Vagina (tissue), 2 donors: ENCODE measurements around the gene RGS6. TPM values are rescaled to one million over a fixed set of nuclear protein-coding genes. Genes with fewer than 3 reads are reported as not detected.

Experiments used
- DNase-seq, 2 donors: peaks; one replicate each; pipeline ENCODE4 v3.0.0-alpha.2; 2017; ENCODE audit errors: extremely low spot score in 2 of 2
- H3K27ac ChIP-seq: fragments of 200-600 bp; sonication (generic); one replicate; pipeline ENCODE4 v1.5.1; 2019
- H3K27me3 ChIP-seq: fragments of 200-600 bp; sonication (generic); one replicate; pipeline ENCODE4 v1.5.1; 2019
- H3K36me3 ChIP-seq, 2 donors: fragments of 200-600 bp; sonication (generic); one replicate each; pipeline ENCODE4 v1.5.1; 2017 to 2019
- H3K4me1 ChIP-seq: fragments of 200-600 bp; sonication (generic); one replicate; pipeline ENCODE4 v1.5.1; 2019
- H3K4me3 ChIP-seq, 2 donors: fragments of 200-600 bp; sonication (generic); 1 replicate in 1 of 2; 2 replicates in 1 of 2; pipeline ENCODE4 v1.5.1; 2016 to 2019
- H3K9me3 ChIP-seq: fragments of 200-600 bp; sonication (generic); one replicate; pipeline ENCODE4 v1.5.1; 2019
- POLR2A ChIP-seq, 2 donors: fragments of 450-650 bp; IDR thresholded peaks; one replicate each; pipeline ENCODE4 v1.6.1; 2017; ENCODE audit warnings: antibody characterized with exemption in 2 of 2, mild to moderate bottlenecking in 2 of 2, moderate library complexity in 2 of 2
- POLR2AphosphoS5 ChIP-seq, 2 donors: sonication (generic); formaldehyde crosslinking; IDR thresholded peaks; one replicate each; pipeline ENCODE4 v1.9.0; 2017; ENCODE audit warnings: antibody characterized with exemption in 2 of 2, mild to moderate bottlenecking in 2 of 2, low read depth in 1 of 2; ENCODE audit not compliant: insufficient read depth in 1 of 2
- intact Hi-C: fragments of 100-400 bp; cut with DNase I; formaldehyde crosslinking; loops from one replicate; pipeline ENCODE4 v1.15.1; 2023
- total RNA-seq: library from RNA; depleted of rRNA; stranded (reverse); fragments of >200 nt; gene quantifications from one replicate; pipeline ENCODE4 v1.2.3, GENCODE V29; 2016
- TF ChIP-seq, protein P1 (sequence below), 3 experiments: fragments of 450-650 bp in 2 of 3; fragments of 200-600 bp in 1 of 3; sonication (generic) in 1 of 3; IDR thresholded peaks; one replicate each; pipeline ENCODE4 v1.5.1; 2017 to 2019; ENCODE audit warnings: antibody characterized with exemption in 3 of 3, mild to moderate bottlenecking in 2 of 3, moderate library complexity in 2 of 3

Gene RGS6
- total RNA-seq, 1 donor from 2014 or later = 2.0 TPM

DNA sequence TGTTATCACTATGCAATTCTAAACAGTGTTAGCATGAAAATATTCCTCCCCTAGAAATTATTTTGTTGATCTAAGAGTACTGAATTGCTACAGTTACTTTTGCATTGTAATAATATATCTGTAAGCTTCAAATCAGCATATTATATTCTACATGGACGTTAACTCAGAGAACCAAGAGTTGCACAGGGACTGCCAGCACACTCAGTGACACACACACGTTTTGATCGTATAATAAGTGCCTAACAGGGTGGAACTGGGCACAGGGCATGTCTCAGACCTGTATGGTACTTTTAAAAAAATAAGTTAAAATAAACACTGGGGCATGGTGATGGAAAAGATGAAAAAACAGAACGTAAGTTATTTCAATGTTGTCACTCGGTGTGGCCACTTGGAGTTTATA, 451.6 kb downstream of the RGS6 start:
- H3K27me3 ChIP-seq = no peaks in the 10 kb centered on the region
- no peak overlapping the region for H3K4me3 ChIP-seq
- no peak for DNase-seq
- H3K27ac ChIP-seq = no peak overlapping the region
- TF ChIP-seq POLR2A (IDR thresholded peaks at IDR 0.05) = no peak
- H3K4me1 ChIP-seq = no peaks in the 10 kb centered on the region
- intact Hi-C loops = no loop called here
- H3K9me3 ChIP-seq = no peaks in the 10 kb centered on the region
- no peaks in the 10 kb centered on the region for H3K36me3 ChIP-seq

DNA sequence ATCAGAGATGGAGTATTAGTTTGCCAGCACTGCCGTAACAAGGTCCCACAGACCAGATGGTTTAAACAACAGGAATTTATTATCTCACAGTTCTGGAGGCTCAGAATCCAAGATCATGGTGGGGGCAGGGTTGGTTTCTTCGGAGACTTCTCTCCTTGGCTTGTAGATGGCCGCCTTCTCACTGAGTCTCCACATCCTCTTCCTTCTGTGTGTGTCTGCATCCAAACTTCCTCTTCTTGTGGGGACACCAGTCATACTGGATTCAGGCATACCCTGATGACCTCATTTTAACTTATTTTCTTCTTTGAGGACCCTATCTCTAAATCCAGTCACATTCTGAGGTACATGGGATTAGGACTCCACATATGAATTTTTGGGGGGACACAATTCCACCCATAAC, 455.5 kb downstream of the RGS6 start:
- H3K27me3 ChIP-seq = no peaks in the 10 kb centered on the region
- no peak overlapping the region for H3K4me3 ChIP-seq
- DNase-seq = no peak
- H3K27ac ChIP-seq = no peak overlapping the region
- TF ChIP-seq, protein P1, sequence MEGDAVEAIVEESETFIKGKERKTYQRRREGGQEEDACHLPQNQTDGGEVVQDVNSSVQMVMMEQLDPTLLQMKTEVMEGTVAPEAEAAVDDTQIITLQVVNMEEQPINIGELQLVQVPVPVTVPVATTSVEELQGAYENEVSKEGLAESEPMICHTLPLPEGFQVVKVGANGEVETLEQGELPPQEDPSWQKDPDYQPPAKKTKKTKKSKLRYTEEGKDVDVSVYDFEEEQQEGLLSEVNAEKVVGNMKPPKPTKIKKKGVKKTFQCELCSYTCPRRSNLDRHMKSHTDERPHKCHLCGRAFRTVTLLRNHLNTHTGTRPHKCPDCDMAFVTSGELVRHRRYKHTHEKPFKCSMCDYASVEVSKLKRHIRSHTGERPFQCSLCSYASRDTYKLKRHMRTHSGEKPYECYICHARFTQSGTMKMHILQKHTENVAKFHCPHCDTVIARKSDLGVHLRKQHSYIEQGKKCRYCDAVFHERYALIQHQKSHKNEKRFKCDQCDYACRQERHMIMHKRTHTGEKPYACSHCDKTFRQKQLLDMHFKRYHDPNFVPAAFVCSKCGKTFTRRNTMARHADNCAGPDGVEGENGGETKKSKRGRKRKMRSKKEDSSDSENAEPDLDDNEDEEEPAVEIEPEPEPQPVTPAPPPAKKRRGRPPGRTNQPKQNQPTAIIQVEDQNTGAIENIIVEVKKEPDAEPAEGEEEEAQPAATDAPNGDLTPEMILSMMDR (IDR thresholded peaks at IDR 0.05) = no peak
- TF ChIP-seq POLR2A (IDR thresholded peaks at IDR 0.05) (no peak), POLR2AphosphoS5 (IDR thresholded peaks at IDR 0.05; ENCODE audit: insufficient read depth in 1 of 2, low read depth in 1 of 2) (no peak)
- H3K9me3 ChIP-seq = no peaks in the 10 kb centered on the region
- no peaks in the 10 kb centered on the region for H3K4me1 ChIP-seq
- intact Hi-C loops = no loop called here
- H3K36me3 ChIP-seq = no peaks in the 10 kb centered on the region

- no peak overlapping the region for H3K27ac ChIP-seq
- intact Hi-C loops = no loop called here
- TF ChIP-seq POLR2A (IDR thresholded peaks at IDR 0.05) = no peak
- TF ChIP-seq, protein P1 (IDR thresholded peaks at IDR 0.05) = no peak
- no peak for TF ChIP-seq POLR2AphosphoS5 (IDR thresholded peaks at IDR 0.05; ENCODE audit: insufficient read depth in 1 of 2, low read depth in 1 of 2)
- DNase-seq = no peak
- no peak overlapping the region for H3K4me3 ChIP-seq
- H3K27me3 ChIP-seq = no peaks in the 10 kb centered on the region
- H3K36me3 ChIP-seq = no peaks in the 10 kb centered on the region
- H3K4me1 ChIP-seq = no peaks in the 10 kb centered on the region
- no peaks in the 10 kb centered on the region for H3K9me3 ChIP-seq
Measured at GRCh38 chr14:72389200-72389599, 457.0 kb downstream of the RGS6 start.

- DNase-seq = no peak
- intact Hi-C loops = no loop called here
- H3K27ac ChIP-seq = no peak overlapping the region
- no peaks in the 10 kb centered on the region for H3K4me1 ChIP-seq
- H3K9me3 ChIP-seq = no peaks in the 10 kb centered on the region
- no peak overlapping the region for H3K4me3 ChIP-seq
- TF ChIP-seq POLR2A (IDR thresholded peaks at IDR 0.05) (no peak), POLR2AphosphoS5 (IDR thresholded peaks at IDR 0.05; ENCODE audit: insufficient read depth in 1 of 2, low read depth in 1 of 2) (no peak)
- TF ChIP-seq, protein P1 (IDR thresholded peaks at IDR 0.05) = no peak
- H3K36me3 ChIP-seq = no peaks in the 10 kb centered on the region
- H3K27me3 ChIP-seq = no peaks in the 10 kb centered on the region
Measured at GRCh38 chr14:72401101-72401625, 468.9 kb downstream of the RGS6 start.

- Histone ChIP-seq H3K27ac (no peak overlapping the region), H3K9me3 (no peaks in the 10 kb centered on the region), H3K4me1 (no peaks in the 10 kb centered on the region), H3K36me3 (no peaks in the 10 kb centered on the region), H3K4me3 (no peak overlapping the region), H3K27me3 (no peaks in the 10 kb centered on the region)
- no peak for DNase-seq
- intact Hi-C loops = no loop called here
- TF ChIP-seq POLR2AphosphoS5 (IDR thresholded peaks at IDR 0.05; ENCODE audit: insufficient read depth in 1 of 2, low read depth in 1 of 2) (no peak), POLR2A (IDR thresholded peaks at IDR 0.05) (no peak)
- TF ChIP-seq, protein P1 (IDR thresholded peaks at IDR 0.05) = no peak
Measured at GRCh38 chr14:72401632-72402376, 469.6 kb downstream of the RGS6 start.
